Upper lobe of left lung (tissue), 6 donors: Measurements from ENCODE around the gene SNX12. TPM values are rescaled to one million over a fixed set of nuclear protein-coding genes. Genes with fewer than 3 reads are reported as not detected.
A peak's percentile ranks its signal among the peaks of the same experiment; 100 is the strongest.

Source experiments
- ATAC-seq, 2 donors: fragments of 200-7000 bp; cut with Tn5 transposase; one replicate each; pipeline ENCODE4 v1.9.1; 2022; ENCODE audit warnings: mild to moderate bottlenecking in 2 of 2, moderate library complexity in 2 of 2; ENCODE audit not compliant: low FRiP score in 2 of 2
- DNase-seq, 2 donors: peaks; one replicate each; pipeline ENCODE4 v3.0.0-alpha.2; 2019 to 2020
- H3K27ac ChIP-seq, 4 donors: fragments of 200-600 bp; sonication (generic); one replicate each; pipeline ENCODE4 v1.5.1; 2016 to 2019
- H3K27me3 ChIP-seq, 4 donors: fragments of 200-600 bp; sonication (generic); one replicate each; pipeline ENCODE4 v1.5.1; 2017 to 2019
- H3K36me3 ChIP-seq, 4 donors: fragments of 200-600 bp; sonication (generic); one replicate each; pipeline ENCODE4 v1.5.1; 2016 to 2019
- H3K4me1 ChIP-seq, 4 donors: fragments of 200-600 bp; sonication (generic); one replicate each; pipeline ENCODE4 v1.5.1; 2018 to 2019
- H3K4me3 ChIP-seq, 4 donors: fragments of 200-600 bp; sonication (generic); one replicate each; pipeline ENCODE4 v1.5.1; 2017 to 2019; ENCODE audit warnings: mild to moderate bottlenecking in 2 of 4, moderate library complexity in 1 of 4
- H3K9me3 ChIP-seq, 4 donors: fragments of 200-600 bp; sonication (generic); one replicate each; pipeline ENCODE4 v1.5.1; 2018 to 2019
- CTCF ChIP-seq, 6 experiments: fragments of 450-650 bp in 4 of 6; fragments of 200-600 bp in 2 of 6; sonication (generic) in 2 of 6; IDR thresholded peaks; one replicate each; pipeline ENCODE4 v1.5.1; 2016 to 2019; ENCODE audit warnings: antibody characterized with exemption in 6 of 6
- EP300 ChIP-seq, 4 donors: sonication (generic); formaldehyde crosslinking; IDR thresholded peaks; one replicate each; pipeline ENCODE4 v1.5.1; 2017; ENCODE audit warnings: antibody characterized with exemption in 4 of 4, control low read depth in 2 of 4
- POLR2A ChIP-seq, 4 donors: fragments of 450-650 bp; IDR thresholded peaks; one replicate each; pipeline ENCODE4 v1.5.1; 2016 to 2017; ENCODE audit warnings: antibody characterized with exemption in 4 of 4, mild to moderate bottlenecking in 2 of 4
- POLR2AphosphoS5 ChIP-seq, 2 donors: sonication (generic); formaldehyde crosslinking; IDR thresholded peaks; one replicate each; pipeline ENCODE4 v1.5.1; 2017; ENCODE audit warnings: antibody characterized with exemption in 2 of 2
- WGBS, 2 donors: methylation state at CpG; one replicate each; pipeline ENCODE4 v1.1.5; 2017 to 2018; 5-methylcytosine and 5-hydroxymethylcytosine counted together
- total RNA-seq, 6 donors: library from RNA; depleted of rRNA in 4 of 6; stranded (reverse); fragments of >200 nt in 4 of 6; gene quantifications; one replicate each; pipeline versions ENCODE4 v1.1.0 to v1.2.1, GENCODE V29; 2016 to 2021
- donor health status: DM: no; HTN: no; CAD: no; lungs with moderate emphysema.
- donor health status: DM: no; HTN: yes; CAD: no; lungs with severe emphysema.

SNX12 gene
- total RNA-seq: 10 to 100 TPM; 26.2 to 67.4 (median 48.8) TPM

DNA sequence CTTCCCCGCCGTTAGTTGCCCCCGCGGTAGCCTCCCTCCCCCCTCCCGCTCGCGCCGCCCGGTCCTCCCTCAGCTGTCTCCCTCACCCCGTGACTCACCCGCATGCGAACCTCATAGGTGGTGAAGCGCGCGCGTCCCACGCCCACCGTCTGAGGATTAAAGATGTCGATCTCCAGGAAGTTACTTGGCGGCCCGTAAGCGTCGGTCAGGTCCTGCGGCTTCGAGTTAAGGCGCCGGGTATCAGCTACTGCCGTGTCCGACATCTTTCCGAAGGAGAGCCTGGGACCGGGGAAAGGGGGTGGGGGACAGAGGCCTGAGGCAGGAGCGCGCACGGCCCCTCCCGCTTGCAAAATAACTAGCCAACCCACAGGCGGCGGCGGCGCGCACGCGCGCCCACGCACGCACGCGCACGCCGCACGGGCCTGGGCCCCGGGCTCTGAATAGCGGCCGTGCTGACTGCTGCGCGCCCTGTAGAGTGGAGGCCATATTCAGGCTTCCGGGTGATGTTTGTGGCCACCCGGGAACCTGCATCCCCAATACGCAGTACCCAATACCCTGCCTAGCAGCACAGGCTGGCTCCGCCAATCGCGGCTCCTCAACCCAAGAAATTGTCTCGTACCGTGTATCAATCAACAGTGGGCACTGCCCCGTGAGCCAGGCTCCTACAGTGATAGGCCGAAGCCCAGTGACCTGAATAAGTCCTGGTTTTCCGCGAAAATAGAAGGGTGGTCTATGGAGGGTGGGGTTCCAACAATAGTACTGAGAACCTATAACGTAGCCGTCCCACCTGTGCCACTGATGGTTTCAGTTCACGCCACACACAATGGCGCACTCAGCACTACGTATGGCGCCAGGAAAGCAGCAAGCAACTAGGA lies at the start of gene SNX12:
SNX12 (minus strand) TSS at position 291 of the 875 bp plus-strand sequence; CDS start at position 263, 28 bp downstream.
- Histone ChIP-seq H3K27ac (peak within 1 kb of the TSS; percentile 70 to 89 (median 85)), H3K4me1 (peaks cover 0 to 7% (median 2%) of the 10 kb centered on the region in 4 donors), H3K27me3 (no peaks in the 10 kb centered on the region), H3K9me3 (no peaks in the 10 kb centered on the region), H3K4me3 (peak within 1 kb of the TSS; percentile 47 to 79 (median 61)), H3K36me3 (no peaks in the 10 kb centered on the region)
- TF ChIP-seq EP300 (IDR thresholded peaks at IDR 0.05) (peak in 1 of 4 donors; percentile 12), POLR2AphosphoS5 (IDR thresholded peaks at IDR 0.05) (peak in 1 of 2 donors; percentile 80), CTCF (IDR thresholded peaks at IDR 0.05) (peak in 4 of 6 experiments; percentile 52 to 79 (median 73)), POLR2A (IDR thresholded peaks at IDR 0.05) (peak in 1 of 4 donors; percentile 75)
- ATAC-seq: peak; percentile 100
- WGBS, 2 donors: 1 to 42% methylated on average over 18 to 63 of the region's 73 CpGs
- peak; percentile 92 to 96 for DNase-seq

- H3K9me3 ChIP-seq: no peaks in the 10 kb centered on the region
- ATAC-seq: no peak
These were observed 49.2 kb upstream of the SNX12 start for GRCh38 chrX:71117358-71117757.

DNA sequence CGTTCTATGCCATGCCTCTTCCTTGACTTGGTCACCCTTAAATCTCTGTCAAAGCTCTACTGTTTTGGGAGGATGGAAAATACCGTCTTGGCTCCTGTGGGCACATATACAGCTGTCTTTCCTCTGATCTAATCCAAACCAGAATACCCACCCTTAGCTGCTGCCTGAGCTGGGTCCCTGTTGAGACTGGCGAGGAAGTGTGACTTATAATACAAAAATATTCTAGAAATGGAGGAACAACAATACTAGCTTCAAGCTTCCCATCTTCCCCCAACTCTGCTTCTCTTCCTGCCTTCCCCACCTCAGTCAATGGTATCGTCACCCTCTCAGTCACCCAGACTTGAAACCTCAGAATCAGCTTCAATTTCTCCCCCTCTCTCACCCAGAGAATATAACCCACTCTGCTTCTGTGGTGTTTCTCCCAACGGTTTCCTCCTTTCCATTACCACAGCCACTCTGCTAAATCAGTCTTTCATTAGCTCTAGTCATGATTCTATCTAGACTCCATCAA lies 43.8 kb upstream of the SNX12 start:
- no peak for TF ChIP-seq CTCF (IDR thresholded peaks at IDR 0.05)
- no peak for TF ChIP-seq POLR2AphosphoS5 (IDR thresholded peaks at IDR 0.05)
- TF ChIP-seq POLR2A (IDR thresholded peaks at IDR 0.05): no peak
- no peak for TF ChIP-seq EP300 (IDR thresholded peaks at IDR 0.05)
- Histone ChIP-seq H3K9me3 (no peaks in the 10 kb centered on the region), H3K27ac (peak overlapping the region; percentile 35 to 78 (median 61)), H3K36me3 (no peaks in the 10 kb centered on the region), H3K4me1 (peaks cover 0 to 4% (median 0%) of the 10 kb centered on the region in 4 donors), H3K27me3 (no peaks in the 10 kb centered on the region), H3K4me3 (peak overlapping the region in 1 of 4 donors; percentile 36)
- no peak for DNase-seq
- 48 to 51% methylated on average over 5 of the region's 5 CpGs for WGBS, 2 donors
- no peak for ATAC-seq

More at GRCh38 chrX:71117358-71117757, 49.2 kb upstream of the SNX12 start:
- Histone ChIP-seq H3K4me3 (no peak overlapping the region), H3K27me3 (no peaks in the 10 kb centered on the region), H3K36me3 (peaks cover 0 to 16% (median 6%) of the 10 kb centered on the region in 4 donors), H3K27ac (no peak overlapping the region), H3K4me1 (peaks cover 0 to 4% (median 0%) of the 10 kb centered on the region in 4 donors)
- 77 to 89% methylated on average over 10 of the region's 10 CpGs for WGBS, 2 donors
- DNase-seq: no peak
- no peak for TF ChIP-seq CTCF (IDR thresholded peaks at IDR 0.05)
- TF ChIP-seq EP300 (IDR thresholded peaks at IDR 0.05): no peak
- TF ChIP-seq POLR2A (IDR thresholded peaks at IDR 0.05): no peak
- TF ChIP-seq POLR2AphosphoS5 (IDR thresholded peaks at IDR 0.05): no peak

- DNase-seq: peak in 1 of 2 donors; percentile 53
- ATAC-seq: peak; percentile 59 to 62
- no peaks in the 10 kb centered on the region for H3K36me3 ChIP-seq
- H3K27me3 ChIP-seq: no peaks in the 10 kb centered on the region
- TF ChIP-seq POLR2AphosphoS5 (IDR thresholded peaks at IDR 0.05) (peak; percentile 18 to 70), POLR2A (IDR thresholded peaks at IDR 0.05) (peak in 2 of 4 donors; percentile 57 to 72), CTCF (IDR thresholded peaks at IDR 0.05) (no peak), EP300 (IDR thresholded peaks at IDR 0.05) (no peak)
- H3K4me3 ChIP-seq: peak within 1 kb of the TSS in 2 of 4 donors; percentile 25 to 36
- WGBS, 2 donors: 49 to 54% methylated on average over 6 to 8 of the region's 8 CpGs
- H3K4me1 ChIP-seq: peaks cover 0 to 4% (median 0%) of the 10 kb centered on the region in 4 donors
- peak within 1 kb of the TSS; percentile 40 to 78 (median 61) for H3K27ac ChIP-seq
- no peaks in the 10 kb centered on the region for H3K9me3 ChIP-seq
These were observed 43.2 kb upstream of the SNX12 start, which contains the start of gene IL2RG for GRCh38 chrX:71111141-71111843. Gene IL2RG (minus strand): TSS chrX:71111577. CDS start chrX:71111539, 38 bp downstream.
